GM21825 (cell line): ENCODE results near the gene APP.
"Not testable (repeated sequence)": the region's sequence is repeated elsewhere in the genome, so short reads cannot be mapped to it uniquely, and the experiment has no call there.

Source experiments
- ATAC-seq: cut with Tn5 transposase; IDR thresholded peaks from one replicate; pipeline ENCODE4 v1.9.1; 2021; ENCODE audit warnings: mild to moderate bottlenecking, moderate library complexity; ENCODE audit not compliant: unreplicated experiment

The APP gene

DNA sequence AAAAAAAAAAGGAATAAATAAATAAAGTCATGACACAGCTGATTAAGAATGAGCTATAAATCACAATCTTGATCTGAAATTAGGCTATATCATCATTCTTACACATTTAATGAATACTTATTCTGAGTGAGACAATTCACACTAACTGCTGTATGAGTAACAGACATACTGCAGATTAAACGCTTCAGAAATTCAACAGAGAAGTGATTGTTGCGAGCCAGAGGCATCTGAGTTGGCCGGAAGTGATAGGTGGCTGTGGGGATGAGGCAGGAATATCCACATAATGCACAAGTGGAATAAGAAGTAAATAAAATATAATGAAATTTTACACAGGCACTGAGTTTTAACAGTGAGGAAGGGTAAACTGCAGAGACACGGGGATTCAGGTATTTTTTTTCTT is 142.4 kb downstream of the APP start:
- ATAC-seq, result no peak

DNA sequence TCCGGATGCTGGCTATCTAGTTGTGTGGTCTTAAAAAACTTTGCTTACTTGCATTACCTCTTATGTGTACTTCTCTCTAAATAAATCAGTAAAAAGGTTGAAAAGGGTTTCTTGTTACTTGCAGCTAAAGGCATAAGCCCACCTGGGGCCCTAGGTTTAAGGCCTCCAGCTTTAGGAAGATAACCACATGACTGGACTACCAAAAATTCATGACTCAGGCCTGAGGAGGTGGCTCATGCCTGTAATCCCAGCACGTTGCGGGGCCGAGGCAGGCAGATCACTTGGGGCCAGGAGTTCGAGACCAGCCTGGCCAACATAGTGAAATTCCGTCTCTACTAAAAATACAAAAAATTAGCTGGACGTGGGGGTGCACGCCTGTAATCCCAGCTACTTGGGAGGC is 142.9 kb downstream of the APP start:
- no peak for ATAC-seq

DNA sequence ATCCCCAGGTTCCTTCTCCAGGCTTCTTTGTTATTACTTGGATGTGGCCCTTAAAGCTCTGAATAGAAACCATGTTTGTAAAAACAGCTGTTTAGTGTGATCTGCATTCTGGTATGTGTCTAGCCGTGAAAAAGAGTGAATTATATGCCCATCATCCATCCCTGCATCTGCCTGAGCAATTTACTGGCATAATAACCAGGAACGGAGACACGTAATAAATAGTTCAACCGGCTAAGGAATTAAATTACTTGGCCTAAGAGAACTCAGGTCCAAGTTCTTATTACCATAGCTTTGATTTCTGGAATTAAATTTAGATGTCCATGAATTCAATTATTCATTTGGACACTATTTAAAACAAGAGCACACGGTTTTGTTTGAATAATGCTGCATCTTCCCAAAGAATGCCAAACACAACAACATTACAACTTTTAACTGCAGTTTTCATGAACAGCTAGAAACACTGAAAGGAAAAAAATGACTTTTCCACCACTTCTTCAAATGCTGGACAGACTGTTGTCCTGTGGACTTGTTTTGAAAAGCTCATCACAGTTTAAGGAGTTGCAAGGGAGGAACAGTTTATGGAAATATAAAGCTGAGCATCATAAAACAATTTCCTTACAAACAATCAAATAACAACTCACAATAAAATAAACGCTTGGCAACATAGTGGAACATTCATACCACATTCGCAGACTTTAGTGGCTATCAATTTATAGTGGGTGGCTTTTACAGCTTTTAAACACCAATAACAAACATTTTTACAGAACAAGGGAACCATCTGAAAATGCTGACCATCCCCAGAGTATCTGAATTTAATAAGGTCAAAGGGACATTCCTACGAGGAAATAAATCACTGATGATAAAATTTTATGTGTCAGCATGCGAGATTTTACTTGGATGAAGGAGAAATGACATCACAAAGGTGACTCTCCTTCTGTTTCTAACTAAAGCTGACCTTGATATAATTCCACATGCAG is 144.7 kb downstream of the APP start:
- no peak for ATAC-seq

DNA sequence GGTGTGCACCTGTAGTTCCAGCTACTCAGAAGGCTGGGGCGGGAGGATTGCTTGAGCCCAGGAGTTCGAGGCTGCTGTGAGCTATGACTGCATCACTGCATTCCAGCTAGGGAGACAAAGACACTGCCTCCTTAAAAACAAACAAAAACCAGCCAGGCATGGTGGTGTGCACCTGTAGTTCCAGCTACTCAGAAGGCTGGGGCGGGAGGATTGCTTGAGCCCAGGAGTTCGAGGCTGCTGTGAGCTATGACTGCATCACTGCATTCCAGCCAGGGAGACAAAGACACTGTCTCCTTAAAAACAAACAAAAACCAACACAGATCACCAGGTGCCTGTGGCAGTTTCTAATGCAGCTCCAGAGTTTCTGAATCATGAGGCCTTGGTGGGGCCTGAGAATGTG is 147.2 kb downstream of the APP start:
- ATAC-seq, result not testable (repeated sequence)

DNA sequence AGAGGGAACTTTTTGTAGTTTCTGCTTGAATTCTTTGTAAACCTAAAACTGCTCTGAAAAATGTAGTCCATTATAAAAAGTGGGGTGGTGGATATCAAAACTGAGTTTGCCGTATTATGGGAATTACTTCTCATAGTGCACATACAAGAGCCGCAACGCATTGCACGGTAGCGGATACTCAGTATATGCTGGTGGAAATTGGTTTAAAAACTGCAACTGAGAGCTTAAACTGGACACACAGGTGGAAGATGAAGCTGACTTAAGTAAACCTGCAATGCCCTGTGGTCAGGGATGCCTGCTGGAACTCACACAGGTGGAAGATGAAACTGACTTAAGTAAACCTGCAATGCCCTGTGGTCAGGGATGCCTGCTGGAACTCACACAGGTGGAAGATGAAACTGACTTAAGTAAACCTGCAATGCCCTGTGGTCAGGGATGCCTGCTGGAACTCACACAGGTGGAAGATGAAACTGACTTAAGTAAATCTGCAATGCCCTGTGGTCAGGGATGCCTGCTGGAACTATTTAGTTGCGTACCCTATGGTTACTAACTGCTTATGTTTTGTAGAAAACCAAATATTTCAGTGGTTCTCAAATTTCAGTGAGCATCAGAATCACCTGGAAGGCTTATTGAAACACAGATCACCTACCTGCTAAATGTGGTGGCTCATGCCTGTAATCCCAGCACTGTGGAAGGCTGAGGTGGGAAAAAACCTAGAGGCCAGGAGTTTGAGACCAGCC is 147.8 kb downstream of the APP start:
- ATAC-seq, result not testable (repeated sequence)

DNA sequence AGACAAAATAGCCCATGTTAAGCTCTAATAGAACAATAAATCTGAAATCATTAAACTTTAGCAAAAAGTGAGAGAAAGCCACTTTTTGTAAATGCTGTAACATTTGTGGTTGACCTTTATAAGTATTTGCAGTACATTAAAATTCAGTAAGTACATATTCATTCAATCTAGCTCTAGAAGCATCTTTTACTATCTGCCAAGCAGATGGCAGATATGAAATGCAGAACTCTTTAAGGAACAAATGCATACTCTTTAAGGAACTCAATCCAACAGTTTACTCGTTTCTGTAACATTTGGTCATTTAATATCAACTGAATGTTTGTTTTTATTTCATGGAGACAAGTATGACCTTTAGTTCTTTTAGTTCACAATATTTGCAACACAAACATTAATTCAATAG is 150.1 kb downstream of the APP start:
- no peak for ATAC-seq

DNA sequence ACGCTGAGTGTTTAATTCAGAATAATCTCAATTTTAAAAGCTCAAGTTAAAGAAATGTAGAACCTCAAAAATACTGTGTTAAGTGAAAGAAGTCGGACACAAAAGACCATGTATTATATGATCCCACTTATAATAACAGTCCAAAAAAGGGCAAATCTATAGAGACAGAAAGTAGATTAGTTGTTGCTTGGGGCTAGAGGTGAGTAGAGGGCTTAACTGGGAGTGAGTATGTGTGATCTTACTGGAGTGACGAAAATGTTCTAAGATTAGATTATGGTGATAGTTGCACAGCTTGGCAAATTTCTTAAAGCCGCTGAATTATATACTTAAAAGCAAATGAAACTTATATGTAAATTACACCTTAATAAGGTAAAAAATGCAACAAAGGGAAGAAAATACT is 150.5 kb downstream of the APP start:
- no peak for ATAC-seq

DNA sequence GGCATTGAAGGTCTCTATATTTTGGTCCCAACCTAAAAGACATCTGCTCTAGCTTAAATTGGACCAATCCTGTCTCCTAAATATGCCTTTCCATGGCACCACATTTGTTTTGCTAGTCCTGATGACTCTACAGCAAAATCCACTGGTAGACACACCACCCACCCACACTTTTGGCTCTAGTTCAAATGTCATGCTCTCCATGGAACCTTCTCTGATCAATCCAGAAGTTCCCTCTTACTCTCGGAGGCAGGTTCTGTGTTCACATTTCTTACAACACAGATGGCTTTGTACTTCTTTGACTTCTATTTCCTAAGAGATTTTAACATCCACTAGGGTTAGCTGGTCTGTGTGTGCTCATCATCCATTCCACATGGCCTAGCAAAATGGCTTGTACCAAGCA is 151.3 kb downstream of the APP start:
- ATAC-seq, result no peak

DNA sequence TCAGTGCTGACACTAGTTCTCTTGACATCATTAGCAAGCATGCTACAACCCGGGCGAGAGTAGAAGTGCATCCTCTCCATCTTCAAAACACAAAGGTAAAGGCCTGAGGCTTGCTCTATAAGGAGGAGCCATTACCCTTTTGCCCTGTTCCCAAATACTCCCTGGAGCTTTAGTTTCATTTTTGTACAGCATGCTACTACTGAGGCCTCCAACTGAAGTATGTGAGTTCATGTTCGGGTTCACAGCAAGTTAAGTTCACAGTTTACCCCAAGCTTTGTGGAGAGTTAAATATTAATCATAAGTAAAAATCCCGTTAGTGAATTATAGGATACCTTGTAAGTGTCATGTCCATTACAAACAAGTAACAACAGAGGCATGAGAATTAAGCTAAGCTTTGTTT is 156.6 kb downstream of the APP start:
- ATAC-seq, result no peak

DNA sequence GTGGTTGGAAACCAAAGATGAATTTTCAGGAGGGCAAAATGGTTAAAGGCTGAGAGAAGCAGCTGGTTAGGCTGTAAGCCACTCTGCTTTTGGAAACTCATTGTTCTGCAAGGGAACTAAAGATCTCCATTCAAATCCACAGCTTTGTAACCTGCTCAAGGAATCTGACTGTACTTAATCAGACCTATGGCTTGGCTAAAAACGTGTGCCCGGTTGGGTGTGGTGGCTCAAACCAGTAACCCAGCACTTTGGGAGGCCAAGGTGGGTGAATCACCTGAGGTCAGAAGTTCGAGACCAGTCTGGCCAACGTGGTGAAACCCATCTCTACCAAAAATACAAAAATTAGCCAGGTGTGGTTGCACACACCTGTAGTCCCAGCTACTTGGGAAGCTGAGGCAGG is 158.1 kb downstream of the APP start:
- not testable (repeated sequence) for ATAC-seq

DNA sequence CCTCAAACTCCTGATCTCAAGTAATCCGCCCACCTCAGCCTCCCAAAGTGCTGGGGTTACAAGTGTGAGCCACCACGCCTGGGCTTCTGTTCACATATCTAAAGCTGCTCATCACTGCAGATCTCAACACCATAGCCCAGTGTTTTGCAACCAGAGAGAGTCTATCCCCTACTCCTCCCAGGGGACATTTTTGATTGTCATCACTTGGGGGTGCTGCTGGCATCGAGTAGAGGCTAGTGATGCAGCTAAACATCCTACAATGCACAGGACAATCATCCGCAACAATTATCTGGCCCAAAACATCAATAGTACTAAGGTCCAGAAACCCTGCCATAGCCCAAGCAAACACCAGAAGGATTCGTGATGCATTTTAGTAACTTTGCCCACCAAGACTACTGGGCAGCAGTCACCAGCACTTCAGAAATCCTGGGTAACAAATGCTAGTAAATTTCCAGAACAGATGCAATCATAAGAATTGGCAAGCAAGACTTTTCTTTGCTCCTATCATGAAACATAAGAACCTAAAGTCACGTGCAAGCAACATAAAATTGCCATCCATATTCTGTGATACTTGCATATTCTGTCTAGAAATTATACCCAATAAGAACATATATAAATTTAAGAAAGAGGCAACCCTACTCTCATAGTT is 159.2 kb downstream of the APP start:
- no peak for ATAC-seq

DNA sequence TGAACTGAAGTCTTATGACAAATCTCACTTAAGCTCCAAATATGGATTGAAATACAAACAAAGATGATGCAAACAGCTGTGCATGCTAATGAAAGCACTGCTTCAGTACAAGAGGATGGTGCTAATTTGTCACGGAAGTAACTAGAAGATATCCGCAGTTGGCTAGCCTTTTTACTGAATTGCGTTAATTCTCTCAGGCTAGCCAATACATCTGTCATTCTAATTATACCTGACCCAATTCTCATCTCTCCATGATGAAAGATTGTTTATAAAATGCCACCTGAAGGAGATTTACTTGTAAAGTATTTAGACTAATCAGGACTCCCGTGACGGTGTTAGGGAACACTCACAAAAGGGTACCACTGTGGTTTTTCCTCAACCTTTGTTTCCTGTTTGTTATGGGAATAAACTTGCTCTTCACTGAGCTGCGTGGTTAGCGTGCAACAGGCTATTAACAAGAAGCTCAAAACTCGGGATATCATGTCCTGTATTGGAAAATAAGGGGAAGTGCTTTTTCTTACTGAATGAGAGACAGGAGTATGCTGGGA is 162.5 kb downstream of the APP start:
- ATAC-seq, result no peak

DNA sequence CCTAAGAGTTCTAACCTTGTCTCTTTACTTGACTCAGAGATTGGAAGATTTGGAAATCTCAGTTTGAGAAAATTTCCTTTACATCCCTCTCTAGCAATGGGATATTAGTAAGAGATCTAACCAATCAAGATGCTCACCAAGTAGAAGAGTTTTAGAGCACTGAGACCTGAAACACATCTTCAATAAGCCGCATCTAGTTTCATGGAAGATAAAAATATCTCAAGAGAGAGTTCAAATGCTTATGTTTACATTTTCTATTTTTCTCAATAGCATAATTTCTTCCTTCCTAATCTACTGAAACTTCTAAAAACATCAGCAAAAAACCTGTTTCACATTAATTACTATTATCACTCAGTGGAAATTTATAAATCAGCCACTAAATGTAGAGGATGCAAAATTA is 165.1 kb downstream of the APP start:
- ATAC-seq, result no peak

DNA sequence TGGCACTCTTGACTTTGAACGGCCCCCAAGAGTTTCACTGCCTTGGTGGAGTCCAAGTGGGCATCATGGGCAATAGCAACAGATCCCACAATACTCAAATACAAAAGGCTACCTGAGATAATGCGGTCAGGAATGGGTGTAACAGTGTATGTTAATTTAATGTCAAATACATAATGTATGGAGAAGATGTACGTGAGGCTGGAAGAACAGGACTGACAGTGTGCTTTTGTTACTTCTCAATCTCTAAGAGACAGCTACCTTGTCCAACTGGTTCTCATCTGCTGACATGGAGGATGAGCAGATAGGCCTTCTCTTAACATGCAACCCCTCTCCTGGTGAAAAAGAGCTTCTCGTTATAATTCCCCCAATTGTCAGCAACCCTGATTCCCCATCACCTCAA is 167.2 kb downstream of the APP start:
- ATAC-seq, result no peak

DNA sequence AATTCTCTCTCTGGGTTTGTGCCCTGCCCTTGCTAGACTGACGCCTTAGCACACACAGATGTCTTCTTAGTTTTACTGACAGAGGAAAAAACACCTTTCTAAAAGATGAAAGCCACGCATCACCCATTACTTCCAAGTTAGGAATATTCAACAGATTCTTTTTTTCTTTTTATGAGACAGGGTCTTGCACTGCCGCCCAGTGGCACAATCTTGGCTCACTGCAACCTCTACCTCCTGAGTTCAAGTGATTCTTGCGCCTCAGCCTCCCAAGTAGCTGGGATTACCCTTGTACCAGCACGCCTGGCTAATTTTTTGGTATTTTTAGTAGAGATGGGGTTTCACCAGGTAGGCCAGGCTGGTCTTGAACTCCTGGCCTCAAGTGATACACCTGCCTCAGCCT is 169.2 kb downstream of the APP start:
- no peak for ATAC-seq

DNA sequence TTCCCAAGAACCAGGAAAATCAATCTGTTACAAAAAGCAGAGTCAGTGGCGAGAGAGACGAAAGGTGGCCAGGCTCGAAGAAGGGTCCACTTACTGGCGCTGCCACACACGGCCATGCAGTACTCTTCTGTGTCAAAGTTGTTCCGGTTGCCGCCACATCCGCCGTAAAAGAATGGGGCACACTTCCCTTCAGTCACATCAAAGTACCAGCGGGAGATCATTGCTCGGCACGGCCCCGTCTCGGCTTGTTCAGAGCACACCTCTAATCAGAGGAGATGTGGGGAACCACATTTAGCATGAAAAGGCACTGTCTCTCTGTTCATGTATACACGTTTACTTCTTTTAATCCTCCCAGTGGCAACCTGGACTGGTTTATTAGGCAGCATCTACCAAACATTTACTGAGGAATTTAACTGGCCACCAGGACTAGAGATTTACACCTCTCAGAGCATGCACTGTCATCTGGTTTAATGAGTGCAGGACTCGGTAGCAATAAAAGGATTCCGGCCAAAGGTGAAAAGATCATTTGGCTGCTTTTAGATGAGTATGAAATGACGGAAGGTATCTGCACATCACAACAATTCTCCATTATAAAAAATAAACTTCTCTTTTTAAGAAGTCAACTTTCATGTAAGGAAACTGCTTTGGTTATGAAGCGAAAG is 170.5 kb downstream of the APP start:
- no peak for ATAC-seq

DNA sequence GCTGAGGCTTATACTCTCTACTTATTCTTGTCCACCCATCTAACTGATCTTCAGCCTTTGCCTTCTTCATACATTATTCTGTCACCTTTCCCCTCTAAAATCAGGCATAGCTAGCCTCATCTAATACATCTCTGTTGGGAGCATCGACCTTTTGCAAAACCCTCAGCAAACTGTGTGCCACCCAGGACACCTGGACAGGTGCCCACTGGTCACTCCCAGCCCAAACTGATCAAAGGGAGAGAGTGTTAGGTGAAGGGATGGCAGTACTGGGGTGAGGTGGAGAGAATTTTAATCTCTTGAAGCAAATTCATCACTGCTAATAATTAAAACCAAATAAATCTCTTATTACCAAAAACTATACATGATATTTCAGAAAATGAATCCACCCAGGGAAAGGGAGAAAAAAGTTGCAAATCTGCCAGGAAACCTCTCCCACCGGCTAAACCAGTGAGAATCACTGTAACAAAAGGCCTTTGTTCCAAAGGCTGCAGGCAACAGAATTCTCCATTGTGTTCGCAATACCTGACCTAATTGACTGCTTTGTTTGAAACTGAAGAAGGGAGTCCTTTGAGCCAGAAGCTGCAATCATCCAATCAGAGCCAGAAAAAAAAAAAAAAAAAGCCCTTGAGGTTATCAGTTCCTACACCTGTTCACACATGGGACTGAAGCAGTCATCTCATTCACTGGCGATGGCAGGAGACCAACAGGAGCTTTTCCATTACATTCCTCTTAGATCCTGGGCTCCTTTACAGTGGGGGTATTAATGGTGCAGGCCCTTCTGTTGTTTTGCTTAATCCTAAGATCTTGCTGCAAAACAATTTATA is 172.6 kb downstream of the APP start:
- ATAC-seq, result no peak

DNA sequence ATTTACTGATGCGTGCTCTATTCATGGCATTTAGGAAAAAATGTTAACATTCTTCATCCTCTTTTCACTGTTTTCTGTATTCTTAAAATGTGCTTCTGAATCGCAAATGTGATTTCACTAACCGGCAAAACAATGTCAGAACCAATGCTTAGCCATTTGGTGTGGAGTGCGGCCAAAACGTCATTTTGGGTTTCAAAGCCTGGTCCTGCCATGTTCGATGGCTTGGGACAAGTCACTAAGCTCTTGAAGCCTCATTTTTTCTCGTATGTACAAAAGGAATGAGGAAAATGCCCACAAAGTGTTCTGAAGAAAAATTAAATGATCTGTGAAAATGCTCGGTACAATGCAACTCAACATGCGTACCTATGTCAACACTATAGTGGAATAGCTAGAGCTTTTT is 175.3 kb downstream of the APP start:
- ATAC-seq, result no peak

DNA sequence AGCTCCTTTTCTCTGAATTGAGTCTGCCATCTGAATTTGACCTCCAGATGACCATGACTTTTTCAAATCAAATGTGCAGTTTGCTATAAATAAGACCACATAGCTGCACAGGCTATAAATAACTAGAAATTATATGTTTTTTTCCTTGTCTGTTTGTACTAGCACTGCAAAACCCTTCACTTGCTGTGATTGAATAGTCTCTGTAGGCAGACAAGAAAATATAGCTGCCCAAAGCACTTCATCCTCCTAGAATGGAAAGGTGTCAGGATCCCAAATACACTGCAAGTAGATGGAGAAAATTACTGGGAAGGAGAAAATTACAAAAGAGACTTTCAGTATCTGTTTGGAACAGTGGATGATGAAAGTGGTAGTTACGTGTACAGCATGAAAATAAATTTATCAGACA is 175.8 kb downstream of the APP start:
- ATAC-seq, result no peak

DNA sequence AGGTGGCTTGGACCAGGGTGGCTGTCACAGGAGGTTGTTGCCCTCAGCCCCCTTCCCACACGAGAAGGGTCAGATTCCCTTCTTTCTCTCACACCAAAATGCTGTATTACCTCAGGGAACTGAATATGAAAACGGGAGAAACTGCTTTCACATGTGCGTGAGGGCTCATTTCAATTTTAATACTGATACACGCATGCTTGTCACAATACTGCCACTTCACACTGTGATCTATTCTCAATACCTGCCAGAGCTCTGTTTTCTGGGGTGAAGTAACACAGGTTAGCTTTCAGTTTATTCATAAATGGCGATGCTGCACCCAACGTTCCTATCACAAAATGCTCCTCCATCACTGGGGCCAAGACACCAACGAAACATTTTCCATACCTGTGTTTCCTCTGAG is 181.8 kb downstream of the APP start:
- ATAC-seq, result no peak
